NCI-H187 treated with DMSO at 0.1 percent for 48 hours (cell line): Measurements from ENCODE around the gene GH1.

Experiments used
- DNase-seq: peaks from one replicate; lab custom pipeline; 2025; lab: John Stamatoyannopoulos, UW

GH1 gene

DNA sequence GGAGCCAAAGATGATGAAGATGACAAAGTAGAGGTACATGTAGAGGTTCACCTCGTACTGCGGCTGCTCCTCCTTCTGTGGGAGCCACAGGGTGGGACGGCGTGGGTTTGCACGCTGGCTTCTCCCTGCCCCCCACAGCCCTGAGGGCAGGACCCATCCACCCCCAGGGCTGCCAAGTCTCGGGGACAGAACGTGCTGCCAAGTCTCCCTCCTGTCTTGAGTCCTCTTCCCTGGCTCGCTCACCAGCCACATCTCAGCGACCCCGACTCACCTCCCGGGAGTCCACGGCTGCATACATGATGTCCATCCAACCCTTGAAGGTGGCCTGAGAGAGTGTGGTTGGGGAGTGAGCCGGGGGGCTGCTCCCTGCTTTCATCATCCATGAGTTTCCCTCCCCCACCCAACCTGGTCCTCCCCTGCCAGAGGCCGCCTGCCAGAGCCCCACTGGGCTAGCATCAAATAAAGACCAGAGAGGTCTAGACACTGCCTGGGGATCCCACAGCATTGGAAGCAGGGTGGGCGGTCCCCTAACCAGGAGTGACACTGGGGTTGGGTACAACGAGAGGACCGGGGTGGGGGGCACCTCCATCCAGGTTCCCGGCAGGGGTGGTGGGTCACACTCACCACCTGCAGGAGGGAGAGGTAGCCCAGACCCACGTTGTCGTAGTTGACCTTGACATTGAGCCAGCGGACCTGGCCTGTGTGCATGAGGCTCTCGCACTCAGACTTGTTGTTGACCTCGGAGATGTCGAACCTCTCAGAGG is 26.3 kb upstream of the GH1 start:
- no peak for DNase-seq

- DNase-seq, result no peak
Observed at GRCh38 chr17:63943745-63944144, 25.1 kb upstream of the GH1 start.

GRCh38 chr17:63942309-63942985 is 23.8 kb upstream of the GH1 start:
- no peak for DNase-seq

GRCh38 chr17:63941751-63942150 is 23.1 kb upstream of the GH1 start:
- DNase-seq, result no peak

DNA sequence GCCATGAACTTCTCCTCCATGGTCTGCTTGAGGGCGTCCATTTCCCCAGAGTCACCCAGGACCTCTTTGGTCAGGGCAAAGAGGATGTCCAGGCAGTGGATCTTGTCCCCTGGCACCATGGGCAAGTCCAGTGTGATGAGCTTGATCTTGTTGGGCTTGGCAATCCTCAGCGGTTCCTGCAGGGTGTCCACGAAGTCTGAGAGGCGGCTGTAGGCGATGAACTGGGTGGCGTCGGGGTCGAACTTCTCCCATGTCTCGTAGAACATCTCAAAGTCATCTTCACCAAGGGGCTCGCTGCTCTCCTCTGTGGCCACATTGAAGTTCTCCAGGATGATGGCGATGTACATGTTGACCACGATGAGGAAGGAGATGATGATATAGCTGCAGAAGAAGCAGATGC is 22.5 kb upstream of the GH1 start:
- no peak for DNase-seq

DNA sequence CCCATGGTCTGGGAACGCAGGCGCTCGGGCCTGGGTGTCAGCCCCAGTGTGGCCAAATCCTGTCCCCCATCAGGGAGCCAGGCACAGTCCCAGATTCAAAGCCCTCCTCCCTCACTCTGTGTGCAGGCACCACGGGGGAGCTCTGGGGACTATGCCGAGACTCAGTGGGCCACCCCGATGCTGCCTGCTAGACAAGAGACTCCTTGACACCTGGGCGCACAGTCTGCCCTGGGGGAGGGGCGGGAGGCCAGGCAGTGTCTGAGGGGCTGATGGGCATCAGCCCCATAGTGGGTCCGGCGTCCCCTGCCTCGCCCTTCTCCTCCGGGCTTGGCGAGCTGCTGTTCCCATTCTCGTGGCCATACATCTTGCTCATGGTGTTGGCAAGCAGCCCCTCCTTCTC is 21.9 kb upstream of the GH1 start:
- no peak for DNase-seq

GRCh38 chr17:63939884-63940283 is 21.2 kb upstream of the GH1 start:
- DNase-seq, result no peak

DNA sequence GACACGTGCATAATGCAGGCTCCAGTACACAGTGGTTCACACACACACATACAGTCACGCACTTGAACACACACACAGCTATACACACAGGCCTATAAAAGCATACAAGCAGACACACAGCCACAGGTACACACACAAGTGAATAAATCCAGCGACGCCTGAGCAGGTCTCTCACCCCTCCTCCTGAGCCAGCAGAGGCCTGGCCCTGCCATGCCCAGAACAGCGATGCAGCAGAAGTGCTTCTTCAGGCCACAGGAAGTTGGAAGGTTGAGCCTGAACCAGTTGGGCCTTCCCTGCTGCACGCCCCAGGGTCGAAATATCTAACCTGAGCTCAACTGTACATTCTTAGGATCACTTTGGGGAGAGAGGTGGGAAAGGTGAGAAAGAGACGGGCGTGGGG is 20.8 kb upstream of the GH1 start:
- DNase-seq, result no peak

DNA sequence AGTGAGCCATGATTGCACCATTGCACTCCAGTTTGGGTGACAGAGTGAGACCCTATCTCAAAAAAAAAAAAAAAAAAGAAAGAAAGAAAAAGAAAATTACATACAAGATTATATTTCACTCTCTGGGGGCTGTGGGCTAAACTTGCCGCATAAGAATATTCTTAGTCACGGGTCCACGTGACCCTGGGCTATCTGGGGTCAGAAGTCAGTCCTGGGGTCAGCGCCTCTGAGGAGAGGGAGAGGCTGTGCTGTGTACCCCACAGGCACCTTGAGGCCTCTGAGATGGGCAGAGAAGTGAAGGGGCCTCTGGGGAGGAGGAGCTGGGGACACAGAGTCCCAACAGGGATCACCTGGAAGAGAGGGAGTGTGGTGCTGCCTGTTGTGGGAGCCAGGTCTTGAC is 19.3 kb upstream of the GH1 start:
- DNase-seq, result no peak

- DNase-seq, result no peak
Observed at GRCh38 chr17:63937319-63937718, 18.7 kb upstream of the GH1 start.

GRCh38 chr17:63934183-63935112 is 15.8 kb upstream of the GH1 start:
- DNase-seq, result no peak

GRCh38 chr17:63933598-63933997 is 15.0 kb upstream of the GH1 start:
- no peak for DNase-seq

DNA sequence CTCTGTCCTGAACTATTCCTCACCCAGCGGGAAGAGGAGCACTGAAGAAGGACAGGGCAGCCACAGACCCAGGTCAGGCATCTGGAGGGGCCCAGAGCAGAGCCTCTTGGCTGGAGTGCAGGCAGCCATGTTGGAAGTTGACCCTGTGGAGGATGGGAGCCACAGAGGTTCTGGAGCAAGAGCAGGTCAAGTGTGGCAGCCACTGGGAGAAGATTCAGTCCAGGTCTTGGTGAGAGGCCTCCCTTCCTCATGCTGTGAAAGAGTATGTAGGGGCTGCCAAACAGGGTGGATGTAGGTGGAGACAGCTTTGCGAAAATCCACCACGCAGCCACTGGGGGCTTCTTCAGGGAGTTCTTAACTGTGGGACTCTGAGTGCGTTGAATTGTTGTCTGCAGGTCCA is 14.1 kb upstream of the GH1 start:
- no peak for DNase-seq

GRCh38 chr17:63931981-63932561 is 13.4 kb upstream of the GH1 start, which contains the start of gene CD79B:
TSS of gene CD79B (minus strand) at chr17:63932331. CDS start at chr17:63932261, 70 bp downstream.
- no peak for DNase-seq

- DNase-seq, result no peak
Observed at GRCh38 chr17:63930951-63931575, 12.4 kb upstream of the GH1 start.

- DNase-seq, result no peak
Observed at GRCh38 chr17:63929860-63930766, 11.5 kb upstream of the GH1 start.

DNA sequence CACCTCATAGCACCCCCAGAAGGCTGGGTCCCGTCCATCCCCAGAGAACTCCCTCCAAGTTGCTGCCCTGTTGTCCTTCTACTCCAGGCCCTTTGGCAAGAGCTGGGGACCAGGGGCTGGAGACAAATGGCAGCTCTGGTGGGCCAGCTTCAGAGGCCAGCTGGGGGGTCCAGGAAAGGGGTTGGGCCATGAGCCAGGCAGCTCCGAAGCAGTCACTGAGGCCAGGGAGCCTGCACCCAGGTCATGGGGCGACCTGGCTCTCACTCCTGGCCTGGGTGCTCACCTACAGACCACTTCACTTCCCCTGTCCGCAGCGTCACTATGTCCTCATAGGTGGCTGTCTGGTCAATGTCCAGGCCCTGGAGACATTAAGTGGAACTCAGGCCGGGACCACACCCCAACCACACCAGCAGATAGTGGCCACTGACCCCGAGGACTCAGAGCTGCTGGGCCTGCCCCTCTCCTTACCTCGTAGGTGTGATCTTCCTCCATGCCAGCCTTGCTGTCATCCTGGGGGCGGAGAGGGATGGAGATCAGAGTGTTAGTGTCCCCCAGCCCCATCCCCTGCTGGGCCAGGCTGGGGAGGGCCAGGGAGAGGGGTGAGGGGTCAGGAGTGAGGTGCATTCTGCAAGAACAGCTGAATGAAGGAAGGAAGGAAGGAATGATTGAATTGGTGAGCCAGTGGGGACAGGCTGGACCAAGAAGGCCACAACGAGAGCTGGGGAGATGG is 10.5 kb upstream of the GH1 start:
- no peak for DNase-seq

DNA sequence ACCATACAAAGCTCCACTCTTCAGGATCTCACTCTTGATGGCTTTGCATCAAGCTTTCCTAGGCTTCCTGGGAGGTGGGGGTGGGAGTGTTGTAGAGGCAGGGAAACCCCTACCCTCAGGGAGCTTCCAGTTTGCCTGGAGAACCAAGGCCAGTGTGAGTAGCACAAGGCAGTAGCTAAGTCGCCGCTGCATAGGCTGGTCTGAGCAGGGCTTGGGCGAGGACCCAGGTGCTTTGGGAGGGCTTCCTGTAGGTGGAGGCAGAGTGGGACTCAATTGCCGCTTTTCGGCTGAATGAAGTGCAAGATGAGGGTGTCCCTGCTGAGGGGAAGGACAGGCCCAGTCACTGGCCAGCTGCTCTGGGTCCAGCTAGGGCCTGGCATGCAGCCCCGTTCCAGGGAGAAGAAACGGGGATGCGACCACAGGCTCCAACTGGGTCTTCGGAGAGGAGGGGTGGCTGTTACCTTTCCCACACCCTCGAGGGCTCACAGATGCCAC is 9.6 kb upstream of the GH1 start:
- no peak for DNase-seq

DNA sequence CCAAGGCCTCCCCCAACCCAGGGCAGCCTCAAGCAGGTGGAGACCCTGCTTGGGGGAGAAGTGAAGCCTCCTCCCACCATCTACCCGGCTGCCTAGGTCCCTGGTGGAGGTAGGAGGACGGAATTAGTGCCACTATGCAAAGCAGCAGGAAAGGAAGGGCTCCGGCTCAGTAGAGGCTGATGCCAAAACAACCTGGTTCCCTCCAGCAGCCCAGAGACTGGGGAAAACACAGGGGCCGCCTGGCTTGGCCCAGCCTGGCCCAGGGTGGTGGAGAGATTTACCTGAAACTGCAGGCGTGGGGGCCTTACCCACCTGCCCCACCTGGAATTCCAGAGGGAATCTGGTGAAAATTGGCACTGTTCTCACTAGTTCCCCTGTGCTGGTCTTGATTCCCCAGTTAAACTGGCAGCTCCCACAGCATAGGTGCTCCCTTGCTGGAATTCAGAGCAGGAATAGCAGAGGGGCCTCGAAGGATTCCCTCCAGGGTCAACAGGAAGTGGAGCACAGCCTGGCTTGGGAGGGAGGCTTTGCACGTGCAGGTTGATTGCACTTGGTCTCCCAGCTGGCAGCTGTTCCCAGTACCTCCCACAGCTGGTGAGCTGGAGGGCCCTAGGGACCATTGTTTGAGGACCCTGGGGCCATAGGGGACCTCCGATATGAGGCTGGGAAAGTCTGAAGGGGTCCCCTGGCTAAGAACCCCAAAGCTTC is 9.0 kb upstream of the GH1 start:
- no peak for DNase-seq
